ENCODE data around the gene TTC1.

- TF ChIP-seq CTCF (IDR thresholded peaks at IDR 0.05) (no peak), POLR2A (IDR thresholded peaks at IDR 0.05) (no peak)
Observed at GRCh38 chr5:160057256-160057655, 48.3 kb downstream of the TTC1 start.
